Ishikawa (cell line): ENCODE measurements around the gene LRRC49.

Experiments used
- CEBPB ChIP-seq: IDR thresholded peaks from 2 replicates; pipeline ENCODE4 v1.6.1; 2012
- CREB1 ChIP-seq: IDR thresholded peaks from 2 replicates; pipeline ENCODE4 v1.6.1; 2012; ENCODE audit warnings: low read depth
- EGR1 ChIP-seq: IDR thresholded peaks from 2 replicates; pipeline ENCODE4 v1.6.1; 2012
- EP300 ChIP-seq: IDR thresholded peaks from 2 replicates; pipeline ENCODE4 v1.6.1; 2012; ENCODE audit warnings: borderline replicate concordance
- FOXM1 ChIP-seq: IDR thresholded peaks from 2 replicates; pipeline ENCODE4 v1.6.1; 2012; ENCODE audit warnings: low read depth, borderline replicate concordance
- NFIC ChIP-seq: IDR thresholded peaks from 2 replicates; pipeline ENCODE4 v1.6.1; 2012
- RAD21 ChIP-seq: IDR thresholded peaks from 2 replicates; pipeline ENCODE4 v1.6.1; 2012; ENCODE audit warnings: low read depth
- TAF1 ChIP-seq: IDR thresholded peaks from 2 replicates; pipeline ENCODE4 v1.6.1; 2012; ENCODE audit warnings: low read depth, mild to moderate bottlenecking
- TCF12 ChIP-seq: IDR thresholded peaks from 2 replicates; pipeline ENCODE4 v1.6.1; 2012; ENCODE audit warnings: low read depth
- TEAD4 ChIP-seq: IDR thresholded peaks from 2 replicates; pipeline ENCODE4 v1.6.1; 2012
- YY1 ChIP-seq: IDR thresholded peaks from 2 replicates; pipeline ENCODE4 v1.6.1; 2012; ENCODE audit warnings: low read depth
- ZBTB7A ChIP-seq: IDR thresholded peaks from 2 replicates; pipeline ENCODE4 v1.6.1; 2012; ENCODE audit warnings: low read depth
- TF ChIP-seq, protein P1 (sequence below): IDR thresholded peaks from 2 replicates; pipeline ENCODE4 v1.6.1; 2012; ENCODE audit warnings: low read depth, mild to moderate bottlenecking
- TF ChIP-seq, protein P2 (sequence below): IDR thresholded peaks from 2 replicates; pipeline ENCODE4 v1.6.1; 2012
- TF ChIP-seq, protein P3 (sequence below): IDR thresholded peaks from 2 replicates; pipeline ENCODE4 v1.6.1; 2012

LRRC49 gene

DNA sequence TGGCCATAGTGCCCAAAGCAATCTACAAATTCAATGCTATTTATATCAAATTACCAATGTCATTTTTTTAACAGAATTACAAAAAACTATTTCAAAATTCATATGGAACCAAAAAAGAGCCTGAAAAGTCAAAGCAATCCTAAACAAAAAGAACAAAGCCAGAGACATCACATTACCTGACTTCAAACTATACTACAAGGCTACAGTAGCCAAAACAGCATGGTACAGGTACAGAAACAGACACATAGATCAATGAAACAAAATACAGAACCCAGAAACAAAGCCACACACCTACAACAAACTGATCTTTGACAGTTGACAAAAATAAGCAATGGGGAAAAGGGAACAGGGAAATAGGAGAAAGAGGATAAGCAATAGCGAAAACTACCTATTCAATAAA lies 196.1 kb downstream of the LRRC49 start:
- no peak for TF ChIP-seq TAF1
- no peak for TF ChIP-seq FOXM1
- TF ChIP-seq EGR1 = no peak
- TF ChIP-seq, protein P1, sequence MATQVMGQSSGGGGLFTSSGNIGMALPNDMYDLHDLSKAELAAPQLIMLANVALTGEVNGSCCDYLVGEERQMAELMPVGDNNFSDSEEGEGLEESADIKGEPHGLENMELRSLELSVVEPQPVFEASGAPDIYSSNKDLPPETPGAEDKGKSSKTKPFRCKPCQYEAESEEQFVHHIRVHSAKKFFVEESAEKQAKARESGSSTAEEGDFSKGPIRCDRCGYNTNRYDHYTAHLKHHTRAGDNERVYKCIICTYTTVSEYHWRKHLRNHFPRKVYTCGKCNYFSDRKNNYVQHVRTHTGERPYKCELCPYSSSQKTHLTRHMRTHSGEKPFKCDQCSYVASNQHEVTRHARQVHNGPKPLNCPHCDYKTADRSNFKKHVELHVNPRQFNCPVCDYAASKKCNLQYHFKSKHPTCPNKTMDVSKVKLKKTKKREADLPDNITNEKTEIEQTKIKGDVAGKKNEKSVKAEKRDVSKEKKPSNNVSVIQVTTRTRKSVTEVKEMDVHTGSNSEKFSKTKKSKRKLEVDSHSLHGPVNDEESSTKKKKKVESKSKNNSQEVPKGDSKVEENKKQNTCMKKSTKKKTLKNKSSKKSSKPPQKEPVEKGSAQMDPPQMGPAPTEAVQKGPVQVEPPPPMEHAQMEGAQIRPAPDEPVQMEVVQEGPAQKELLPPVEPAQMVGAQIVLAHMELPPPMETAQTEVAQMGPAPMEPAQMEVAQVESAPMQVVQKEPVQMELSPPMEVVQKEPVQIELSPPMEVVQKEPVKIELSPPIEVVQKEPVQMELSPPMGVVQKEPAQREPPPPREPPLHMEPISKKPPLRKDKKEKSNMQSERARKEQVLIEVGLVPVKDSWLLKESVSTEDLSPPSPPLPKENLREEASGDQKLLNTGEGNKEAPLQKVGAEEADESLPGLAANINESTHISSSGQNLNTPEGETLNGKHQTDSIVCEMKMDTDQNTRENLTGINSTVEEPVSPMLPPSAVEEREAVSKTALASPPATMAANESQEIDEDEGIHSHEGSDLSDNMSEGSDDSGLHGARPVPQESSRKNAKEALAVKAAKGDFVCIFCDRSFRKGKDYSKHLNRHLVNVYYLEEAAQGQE = no peak
- TF ChIP-seq, protein P2, sequence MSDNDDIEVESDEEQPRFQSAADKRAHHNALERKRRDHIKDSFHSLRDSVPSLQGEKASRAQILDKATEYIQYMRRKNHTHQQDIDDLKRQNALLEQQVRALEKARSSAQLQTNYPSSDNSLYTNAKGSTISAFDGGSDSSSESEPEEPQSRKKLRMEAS = no peak
- TF ChIP-seq CREB1 = no peak
- no peak for TF ChIP-seq NFIC
- no peak for TF ChIP-seq EP300
- TF ChIP-seq, protein P3, sequence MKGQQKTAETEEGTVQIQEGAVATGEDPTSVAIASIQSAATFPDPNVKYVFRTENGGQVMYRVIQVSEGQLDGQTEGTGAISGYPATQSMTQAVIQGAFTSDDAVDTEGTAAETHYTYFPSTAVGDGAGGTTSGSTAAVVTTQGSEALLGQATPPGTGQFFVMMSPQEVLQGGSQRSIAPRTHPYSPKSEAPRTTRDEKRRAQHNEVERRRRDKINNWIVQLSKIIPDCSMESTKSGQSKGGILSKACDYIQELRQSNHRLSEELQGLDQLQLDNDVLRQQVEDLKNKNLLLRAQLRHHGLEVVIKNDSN = no peak
- no peak for TF ChIP-seq TCF12
- no peak for TF ChIP-seq ZBTB7A
- TF ChIP-seq TEAD4 = no peak
- no peak for TF ChIP-seq YY1
- no peak for TF ChIP-seq RAD21
- no peak for TF ChIP-seq CEBPB

DNA sequence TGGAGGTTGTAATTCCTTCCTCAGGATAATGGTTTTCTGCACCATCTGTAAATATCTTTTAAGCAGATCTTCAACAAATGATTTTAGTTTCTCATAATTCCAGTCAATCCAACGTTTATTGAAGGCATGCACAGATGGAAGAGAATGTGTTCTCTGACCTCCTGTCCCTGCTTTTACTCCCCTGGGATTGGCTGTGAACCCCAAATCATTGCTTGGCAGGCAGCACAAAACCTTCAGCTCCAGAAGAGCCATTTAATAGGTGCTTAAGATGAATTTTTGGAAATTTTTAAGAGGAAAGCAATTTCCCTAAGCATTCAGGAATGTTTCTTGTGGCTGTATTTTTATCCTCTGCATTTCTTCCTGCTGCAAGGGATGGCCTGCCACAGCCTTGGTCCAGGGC lies 197.2 kb downstream of the LRRC49 start:
- no peak for TF ChIP-seq TCF12
- TF ChIP-seq RAD21 = no peak
- TF ChIP-seq CREB1 = no peak
- TF ChIP-seq TEAD4 = no peak
- no peak for TF ChIP-seq NFIC
- TF ChIP-seq CEBPB = no peak
- TF ChIP-seq, protein P1 = no peak
- no peak for TF ChIP-seq EGR1
- TF ChIP-seq TAF1 = no peak
- TF ChIP-seq FOXM1 = no peak
- no peak for TF ChIP-seq EP300

DNA sequence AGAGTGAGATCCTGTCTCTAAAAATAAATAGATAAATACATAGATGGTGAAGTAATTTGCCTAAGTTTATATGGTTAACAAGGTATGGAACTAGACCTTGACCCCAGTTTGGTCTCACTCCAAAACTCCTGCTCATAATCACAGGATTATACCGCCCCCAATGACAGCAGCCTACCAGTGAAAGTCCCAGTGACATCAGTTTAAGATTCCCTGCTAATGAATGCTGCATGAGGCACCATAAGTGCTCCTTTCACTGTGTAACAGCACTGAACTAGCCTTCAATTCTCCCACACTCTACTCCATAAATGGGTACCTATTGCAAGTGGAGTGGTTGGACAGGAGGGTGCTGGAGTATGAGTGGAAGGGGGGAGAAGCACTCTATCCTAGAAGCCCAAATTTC lies 199.0 kb downstream of the LRRC49 start:
- TF ChIP-seq ZBTB7A (no peak), YY1 (no peak), EGR1 (no peak), EP300 (no peak), RAD21 (no peak), CEBPB (no peak), TAF1 (no peak), TEAD4 (no peak), NFIC (no peak), TCF12 (no peak), CREB1 (no peak), FOXM1 (no peak)
- TF ChIP-seq, protein P1 = no peak
- TF ChIP-seq, protein P3 = no peak
- TF ChIP-seq, protein P2 = no peak

DNA sequence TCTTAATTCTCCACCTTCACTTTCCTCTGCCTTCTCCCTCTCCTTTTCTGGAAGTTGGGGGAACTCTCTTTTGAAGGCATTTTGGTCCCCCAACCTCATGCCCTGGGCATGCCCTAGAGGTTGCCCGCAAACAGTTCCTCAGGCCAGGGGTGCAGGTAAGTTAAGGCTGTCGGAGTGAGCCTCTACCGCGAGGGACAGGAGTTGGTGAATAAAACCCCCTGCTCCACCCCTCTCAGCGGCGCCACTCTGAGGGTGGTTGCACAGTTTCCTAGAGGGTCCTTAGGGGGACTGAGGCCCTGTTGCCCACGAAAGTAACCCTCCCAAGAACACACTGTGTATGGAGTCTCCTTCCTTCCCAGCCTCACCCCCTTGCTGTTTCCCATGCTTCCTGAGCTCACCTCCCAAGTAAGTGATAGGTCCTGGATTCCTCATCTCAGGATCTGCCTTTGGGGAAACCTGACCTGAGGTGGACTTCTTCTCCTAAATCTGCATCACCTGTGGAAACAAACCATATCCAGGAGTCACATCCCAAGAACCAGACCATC lies 199.5 kb downstream of the LRRC49 start:
- TF ChIP-seq, protein P3 = no peak
- TF ChIP-seq EP300 (no peak), RAD21 (no peak), YY1 (no peak), NFIC (no peak), FOXM1 (no peak), CREB1 (no peak), ZBTB7A (no peak), CEBPB (no peak), EGR1 (no peak), TAF1 (no peak), TCF12 (no peak), TEAD4 (no peak)
- TF ChIP-seq, protein P1 = no peak
- TF ChIP-seq, protein P2 = no peak
